PFSK-1 (cell line): ENCODE results near the gene TIMM10.

Experiments used
- FOXP2 ChIP-seq: optimal IDR thresholded peaks from 2 replicates; pipeline ENCODE3; 2011; ENCODE audit warnings: borderline replicate concordance, control low read depth, inconsistent platforms; ENCODE audit not compliant: insufficient read depth; ENCODE audit errors: extremely low read length, extremely low read depth
- POLR2AphosphoS5 ChIP-seq: IDR thresholded peaks from 2 replicates; pipeline ENCODE4 v1.6.1; 2012; ENCODE audit warnings: low read depth, mild to moderate bottlenecking, control low read depth, low read length, moderate library complexity
- REST ChIP-seq, 2 experiments: IDR thresholded peaks; 2 replicates each; pipeline versions ENCODE4 v1.6.1 to v1.8.0; 2011 to 2012; ENCODE audit warnings: low read depth in 2 of 2, low read length in 2 of 2, control low read depth in 1 of 2, inconsistent platforms in 1 of 2, mild to moderate bottlenecking in 1 of 2, moderate library complexity in 1 of 2; ENCODE audit not compliant: insufficient read depth in 1 of 2
- SIN3A ChIP-seq: IDR thresholded peaks from 2 replicates; pipeline ENCODE4 v1.6.1; 2012; ENCODE audit warnings: mild to moderate bottlenecking, low read length, moderate library complexity, borderline replicate concordance; ENCODE audit not compliant: insufficient read depth
- TAF1 ChIP-seq: IDR thresholded peaks from 2 replicates; pipeline ENCODE4 v1.6.1; 2012; ENCODE audit warnings: low read length, control low read depth, borderline replicate concordance; ENCODE audit not compliant: insufficient read depth

- TF ChIP-seq REST (IDR thresholded peaks at IDR 0.05; ENCODE audit: insufficient read depth in 1 of 2, low read depth in 2 of 2, low read length in 2 of 2): no peak
- TF ChIP-seq POLR2AphosphoS5: no peak
- no peak for TF ChIP-seq TAF1
- no peak for TF ChIP-seq FOXP2
- no peak for TF ChIP-seq SIN3A
Observed at GRCh38 chr11:57523419-57523818, 7.1 kb downstream of the TIMM10 start.
